HG03045 (cell line): ENCODE measurements around the gene MRPS27.

Experiments used
- ATAC-seq: cut with Tn5 transposase; IDR thresholded peaks from one replicate; pipeline ENCODE4 v1.9.1; 2021; ENCODE audit warnings: mild to moderate bottlenecking, moderate library complexity; ENCODE audit not compliant: unreplicated experiment

The MRPS27 gene

DNA sequence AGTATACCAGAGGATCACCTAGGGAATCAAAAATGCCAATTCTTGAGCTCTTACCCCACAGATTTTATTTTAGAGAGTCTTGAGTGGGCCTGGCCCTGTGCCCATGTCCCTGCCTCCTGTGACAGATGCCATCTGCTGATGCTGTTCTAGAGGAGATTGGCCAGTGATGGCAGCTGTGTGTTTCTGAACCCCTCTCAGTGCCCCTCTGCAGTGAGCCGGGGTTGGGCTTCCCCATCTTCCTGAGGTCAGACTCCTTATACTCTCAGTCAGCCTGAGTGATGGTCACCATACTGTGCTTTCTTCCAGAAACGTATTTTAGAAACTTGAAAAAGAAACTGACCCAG is 6.2 kb upstream of the MRPS27 start:
- no peak for ATAC-seq

DNA sequence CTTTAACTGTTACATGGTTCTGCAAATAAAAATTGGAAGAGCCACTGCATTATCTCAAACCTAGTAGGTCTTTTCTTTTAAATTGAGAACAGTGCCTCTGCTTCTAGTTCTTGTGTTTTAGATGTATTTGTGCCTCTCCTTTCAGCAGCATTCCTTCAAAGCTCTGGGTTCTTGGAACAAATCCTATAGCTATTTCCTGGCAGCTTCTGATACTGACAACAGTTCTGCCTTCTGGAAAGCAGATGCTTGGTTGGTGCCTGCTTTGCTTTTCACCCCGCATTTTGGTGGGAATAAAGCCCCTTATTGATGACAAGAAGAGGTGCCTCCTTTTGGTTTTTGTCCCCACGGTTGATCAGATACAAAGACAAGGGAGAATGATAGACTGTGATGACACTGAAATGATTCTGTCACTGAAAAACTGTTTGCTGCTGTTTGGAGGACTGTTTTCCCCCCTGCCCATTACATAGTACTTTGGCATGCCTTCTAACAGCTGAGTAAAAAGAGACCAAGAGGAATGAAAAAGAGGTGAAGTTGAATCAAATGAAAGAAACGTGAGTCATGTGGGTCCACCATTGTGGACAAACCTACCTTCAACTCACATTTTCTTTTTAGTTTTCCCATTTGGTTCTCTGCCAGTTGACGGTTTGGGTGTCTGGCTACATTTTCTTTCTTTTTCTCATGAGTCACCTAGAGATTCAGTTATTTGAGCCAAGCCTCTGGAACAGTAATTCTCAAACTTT is 5.7 kb upstream of the MRPS27 start:
- no peak for ATAC-seq

DNA sequence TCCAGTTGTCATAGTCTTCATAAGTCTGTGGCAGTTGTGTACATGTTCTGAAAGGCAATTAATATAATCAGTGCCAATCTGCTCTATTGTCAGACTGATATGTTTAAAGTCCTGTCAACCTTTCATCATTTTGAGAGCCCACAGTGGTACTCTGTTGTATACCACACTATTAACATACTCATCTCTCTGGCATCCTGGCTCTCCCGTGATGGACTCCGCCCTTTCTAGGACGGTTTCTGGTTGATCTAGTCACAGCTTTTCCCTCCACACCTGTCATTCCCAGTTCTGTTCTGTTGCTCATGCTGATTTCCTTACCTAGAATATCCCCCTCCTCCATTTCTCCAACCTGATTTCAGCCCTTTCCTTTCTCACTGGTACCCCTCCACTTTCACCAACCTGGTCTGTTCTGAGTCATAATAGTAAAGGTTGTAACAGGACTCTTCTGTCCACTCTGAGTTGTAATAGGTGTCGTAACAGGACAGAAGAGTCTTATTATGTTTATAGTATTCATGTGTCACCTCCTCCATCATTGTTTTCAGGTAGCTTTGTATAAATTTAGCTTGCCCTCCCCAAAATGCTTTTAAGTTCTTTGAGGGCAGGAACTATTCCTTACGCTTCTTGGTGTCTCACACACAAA is 4.3 kb upstream of the MRPS27 start:
- ATAC-seq: no peak

DNA sequence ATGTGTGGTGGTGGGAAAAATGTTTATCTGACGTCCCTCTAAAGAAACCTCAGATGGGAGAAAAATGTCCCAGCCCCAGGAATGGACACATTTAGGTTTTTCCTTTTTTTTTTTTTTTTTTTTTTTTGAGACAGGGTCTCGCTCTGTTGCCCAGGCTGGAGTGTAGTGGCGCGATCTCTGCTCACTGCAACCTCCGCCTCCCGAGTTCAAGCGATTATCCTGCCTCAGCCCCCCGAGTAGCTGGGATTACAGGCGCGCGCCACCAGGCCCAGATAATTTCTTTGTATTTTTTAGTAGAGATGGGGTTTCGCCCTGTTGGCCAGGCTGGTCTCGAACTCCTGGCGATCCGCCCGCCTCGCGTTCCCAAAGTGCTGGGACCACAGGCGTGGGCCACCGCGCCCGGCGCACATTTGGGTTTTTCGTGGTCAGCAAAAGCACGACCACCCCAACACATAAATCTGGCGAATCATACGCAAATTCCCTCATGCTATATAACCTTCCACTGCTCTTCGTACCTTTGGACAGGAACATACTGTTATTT is 535 bp downstream of the MRPS27 start:
- ATAC-seq: peak; percentile 6

DNA sequence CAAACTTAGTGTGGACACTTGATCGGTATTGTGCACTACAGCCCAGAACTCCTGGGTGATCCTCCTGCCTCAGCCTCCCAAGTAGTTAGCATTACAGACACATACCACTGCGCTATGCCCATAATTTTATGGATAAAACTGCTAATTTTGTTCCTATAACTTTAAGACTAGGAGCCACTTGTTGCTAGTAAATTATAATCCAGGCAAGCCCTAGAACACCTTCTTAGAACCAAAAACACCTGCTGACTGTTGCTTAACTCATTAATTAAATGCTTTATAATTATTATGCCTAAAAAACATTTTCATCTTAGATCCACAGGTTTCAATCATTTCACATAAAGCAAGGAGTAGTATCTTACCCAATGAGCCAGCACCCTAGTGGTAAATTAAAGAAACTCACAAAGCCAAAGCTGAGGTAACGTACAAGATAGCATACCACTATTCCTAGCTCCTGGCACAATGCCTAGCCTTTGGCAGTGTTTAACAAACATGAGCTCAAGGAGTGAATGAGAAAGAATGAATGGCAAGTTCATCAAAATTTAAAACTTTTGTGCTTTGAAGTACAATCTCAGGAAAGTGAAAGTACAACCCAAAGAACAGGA is 5.4 kb downstream of the MRPS27 start:
- ATAC-seq: no peak

DNA sequence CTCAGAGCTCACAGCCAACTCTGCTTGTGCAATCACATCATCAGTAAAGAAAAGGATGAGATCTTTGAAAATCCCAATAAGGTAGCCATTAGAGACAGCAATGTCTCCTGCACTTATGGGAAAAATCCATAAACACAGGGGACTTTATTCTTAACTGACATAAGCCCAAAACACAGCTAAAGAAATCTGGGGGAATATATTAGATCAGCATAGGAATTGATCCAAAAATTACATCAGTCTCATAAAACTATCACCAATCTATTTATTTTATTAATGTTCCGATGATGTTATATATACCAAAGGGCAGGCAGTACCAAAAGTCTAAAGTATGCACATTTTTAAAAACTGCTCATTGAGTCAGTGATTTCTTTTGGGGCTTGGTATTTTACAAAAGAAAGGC is 6.9 kb downstream of the MRPS27 start:
- ATAC-seq: no peak

DNA sequence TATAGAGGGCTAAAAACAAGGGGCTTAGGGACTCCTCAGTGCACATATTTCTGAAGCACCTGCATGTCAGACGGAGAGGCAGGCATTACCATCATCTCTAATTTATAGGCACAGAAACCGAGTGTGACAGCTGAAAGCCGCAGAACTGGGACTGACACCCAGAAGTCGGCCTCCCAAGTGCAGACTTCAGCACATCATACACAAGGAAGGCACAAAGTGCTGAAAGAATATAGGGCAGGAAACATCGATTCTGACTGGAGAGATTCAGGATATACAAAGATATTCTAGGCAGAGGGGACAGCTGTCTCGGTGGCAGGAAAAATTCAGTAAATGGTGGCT is 11.2 kb downstream of the MRPS27 start:
- no peak for ATAC-seq

DNA sequence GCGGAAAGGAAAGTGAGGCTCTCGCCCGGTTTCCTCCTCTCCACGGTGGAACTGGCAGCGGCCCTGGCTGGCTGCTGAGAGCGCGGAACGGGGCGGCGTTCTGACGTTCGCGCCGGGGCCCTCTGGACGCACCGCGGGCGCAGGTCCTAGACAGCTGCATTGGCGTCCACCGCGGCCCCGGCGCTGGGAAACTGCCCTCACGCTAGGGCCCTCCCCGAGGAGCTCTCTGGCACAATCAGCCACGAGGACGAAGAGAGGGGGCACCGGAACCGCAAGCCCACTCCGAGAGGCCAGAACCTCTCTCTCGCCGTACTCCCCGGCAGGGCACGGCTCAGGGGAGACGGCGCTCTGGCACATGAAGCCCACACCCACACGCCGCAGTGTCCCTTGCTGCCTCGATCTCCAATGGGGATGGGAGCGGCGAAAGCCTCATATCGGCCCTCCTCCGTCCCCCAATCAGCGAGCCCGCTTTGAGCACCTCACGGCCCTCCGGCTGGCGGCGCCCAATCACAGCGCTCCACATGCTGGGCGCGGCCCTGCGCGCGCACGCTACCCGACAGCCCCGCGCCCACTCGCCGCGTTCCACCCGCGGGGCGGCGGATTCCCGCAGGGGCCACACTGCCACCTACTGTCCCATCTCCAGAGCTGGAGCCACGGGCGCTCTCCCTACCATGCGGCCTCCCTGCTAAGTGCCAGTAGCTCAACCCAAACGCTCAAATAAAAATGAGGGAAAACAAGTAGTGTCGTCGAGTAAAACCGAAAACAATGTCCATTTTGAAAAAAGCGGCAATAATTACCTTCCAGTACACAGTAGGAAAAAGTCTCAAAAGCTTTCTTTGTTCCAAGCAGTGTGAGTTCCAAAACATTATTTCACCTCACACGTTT is 11.8 kb downstream of the MRPS27 start:
- peak; percentile 92 for ATAC-seq

DNA sequence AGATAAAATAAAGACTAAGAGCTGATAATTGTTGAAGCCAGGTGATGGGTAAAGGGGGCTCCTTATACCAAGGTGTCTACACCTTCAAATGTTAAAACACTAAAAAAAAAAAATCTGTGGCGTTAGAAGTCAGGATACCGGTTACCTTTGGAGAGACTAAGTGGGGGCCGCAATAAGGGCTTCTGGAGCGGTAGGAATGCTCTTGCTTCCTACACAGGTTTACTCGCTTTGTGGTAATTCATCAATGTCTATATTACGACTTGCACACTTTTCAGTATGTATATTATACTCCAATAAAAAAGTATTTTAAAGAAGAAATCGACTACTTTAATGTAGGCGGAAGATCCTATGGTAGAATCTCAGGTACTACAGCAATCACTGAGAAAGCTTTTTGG is 12.5 kb downstream of the MRPS27 start:
- ATAC-seq: no peak

DNA sequence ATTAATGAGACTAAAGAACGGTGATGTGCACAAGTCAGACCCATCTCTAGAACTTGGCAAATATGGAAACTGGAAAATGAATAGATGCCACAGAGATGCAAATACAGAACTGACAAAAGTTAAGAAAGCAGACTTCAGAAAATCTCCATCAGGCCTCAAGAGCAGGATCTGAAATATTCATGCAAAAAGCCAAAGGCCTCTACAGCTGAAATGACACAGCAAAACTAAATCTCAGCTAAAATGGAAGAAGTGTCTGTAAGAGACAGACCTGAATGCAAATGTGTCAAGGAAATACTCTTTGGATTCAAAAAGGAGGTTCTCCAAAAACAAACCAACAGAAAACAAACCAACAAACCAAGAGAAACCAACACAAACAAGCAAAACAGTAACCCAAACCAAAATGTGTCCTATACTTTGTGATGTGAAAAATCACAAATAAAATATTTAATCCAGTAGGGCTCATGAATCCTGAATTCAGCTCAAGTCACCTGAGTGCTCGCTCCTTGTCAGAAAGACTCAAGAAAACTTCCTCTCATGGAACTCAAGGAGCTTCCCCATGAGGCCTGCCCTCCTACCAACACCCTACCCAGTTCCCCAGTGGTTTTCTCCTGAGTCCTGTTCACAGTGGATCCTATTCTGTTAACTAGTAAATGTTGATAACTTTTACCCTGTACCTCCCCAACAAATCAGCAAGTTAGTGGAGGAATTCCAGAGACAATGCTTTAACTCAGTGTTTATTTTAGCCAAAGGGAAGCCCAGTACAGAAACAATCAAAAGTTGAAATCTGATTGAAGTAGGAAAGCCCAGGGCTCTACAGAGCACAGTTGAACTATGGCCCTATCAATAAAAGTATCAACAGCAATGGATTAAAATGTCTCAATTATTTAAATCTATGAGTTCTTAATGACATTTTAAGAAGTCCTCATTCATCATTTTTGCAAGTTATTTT is 14.6 kb downstream of the MRPS27 start:
- no peak for ATAC-seq

DNA sequence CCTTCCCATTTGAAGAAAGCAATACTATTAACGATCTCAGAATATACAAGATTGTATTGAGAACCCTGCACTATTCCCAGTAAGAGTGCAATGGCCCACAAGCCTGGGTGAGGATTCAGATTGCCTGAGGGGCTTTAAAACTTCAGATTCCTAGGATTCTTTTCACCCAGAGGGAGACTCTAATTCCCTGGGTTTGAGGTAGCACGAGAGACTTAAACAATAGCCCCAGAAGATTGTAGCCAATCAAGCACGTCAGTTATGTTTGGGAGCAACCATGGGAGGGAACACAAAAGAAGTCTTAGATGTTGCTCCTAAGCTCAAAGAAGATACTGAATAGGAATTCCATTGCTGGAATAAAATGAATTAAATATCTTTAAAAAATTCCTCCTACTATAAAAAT is 17.9 kb downstream of the MRPS27 start:
- ATAC-seq: no peak

DNA sequence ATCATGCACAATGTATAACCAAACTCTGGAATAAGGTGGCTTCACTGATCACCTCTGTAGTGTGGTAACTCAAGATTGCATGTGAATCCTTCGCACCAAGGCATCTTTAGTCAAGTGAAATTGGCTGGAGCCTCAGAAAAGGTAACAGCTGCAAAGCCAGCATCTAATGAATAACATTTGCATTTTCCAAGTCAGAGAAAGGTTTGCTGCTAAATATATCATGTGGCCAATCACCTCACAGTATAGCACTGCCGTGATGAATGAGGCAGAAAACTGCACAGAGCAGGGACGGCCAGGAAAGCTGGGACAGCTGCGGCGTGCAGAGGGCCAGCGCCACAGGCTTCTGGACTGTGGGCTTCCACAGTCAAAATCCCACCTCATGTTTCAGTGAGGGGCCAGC is 18.5 kb downstream of the MRPS27 start:
- peak; percentile 60 for ATAC-seq

DNA sequence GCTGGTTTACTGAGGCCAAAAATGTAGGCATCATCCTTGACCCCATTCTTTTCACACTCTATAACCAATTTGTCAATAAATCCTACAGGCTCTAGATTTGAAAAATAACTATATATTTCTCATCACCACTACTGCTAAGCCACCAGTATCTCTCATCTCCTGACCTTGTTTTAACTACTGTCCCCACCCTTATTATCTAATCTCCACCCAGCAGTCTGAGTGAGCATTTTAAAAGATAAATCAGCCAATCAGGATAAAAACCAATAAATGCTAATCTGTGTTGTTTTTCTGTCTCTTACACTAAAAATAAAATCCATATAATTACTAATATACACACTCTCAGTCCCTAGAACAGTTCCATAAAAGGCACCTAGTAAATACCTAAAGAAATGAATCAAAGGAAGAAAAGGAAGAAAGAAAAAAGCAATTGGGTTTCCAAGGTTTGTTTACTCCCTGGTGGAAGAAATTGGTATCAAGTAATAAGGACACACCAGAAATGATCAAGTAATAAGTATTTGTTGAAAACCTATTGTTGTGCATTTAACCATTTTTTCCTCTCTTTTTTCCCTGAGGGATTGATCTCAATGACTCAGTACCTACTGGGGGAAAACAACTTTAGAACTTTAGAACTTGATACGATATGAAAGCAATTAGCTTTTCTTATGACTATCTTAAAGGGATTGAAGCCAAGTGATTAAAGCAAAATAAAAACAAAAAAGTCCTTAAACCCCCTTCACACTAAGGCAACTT is 19.3 kb downstream of the MRPS27 start:
- ATAC-seq: no peak

DNA sequence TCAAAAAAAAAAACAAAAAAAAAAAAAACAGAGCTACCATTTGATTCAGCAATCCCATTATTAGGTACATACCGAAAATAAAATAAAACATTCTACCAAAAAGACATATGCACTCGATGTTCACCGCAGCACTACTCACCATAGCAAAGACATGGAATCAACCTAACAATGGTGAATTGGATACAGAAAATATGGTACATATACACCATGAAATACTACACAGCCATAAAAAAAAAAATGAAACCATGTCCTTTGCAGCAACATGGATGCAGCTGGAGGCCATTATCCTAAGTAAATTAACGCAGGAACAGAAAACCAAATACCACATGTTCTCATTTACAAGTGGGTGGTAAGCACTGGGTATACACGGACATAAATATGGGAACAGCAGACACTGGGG is 21.3 kb downstream of the MRPS27 start:
- ATAC-seq: no peak

DNA sequence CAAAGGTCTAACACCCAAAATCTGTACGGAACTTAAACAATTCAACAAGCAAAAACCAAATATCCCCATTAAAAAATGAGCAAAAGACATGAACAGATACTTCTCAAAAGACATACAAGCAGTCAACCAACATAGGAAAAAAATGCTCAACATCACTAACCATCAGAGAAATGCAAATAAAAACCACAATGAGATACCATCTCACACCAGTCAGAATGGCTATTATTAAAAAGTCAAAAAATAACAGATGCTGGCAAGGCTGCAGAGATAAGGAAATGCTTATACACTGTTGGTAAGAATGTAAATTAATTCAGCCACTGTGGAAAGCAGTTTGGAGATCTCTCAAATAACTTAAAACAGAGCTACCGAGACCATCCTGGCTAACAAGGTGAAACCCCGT is 21.9 kb downstream of the MRPS27 start:
- ATAC-seq: peak; percentile 48

DNA sequence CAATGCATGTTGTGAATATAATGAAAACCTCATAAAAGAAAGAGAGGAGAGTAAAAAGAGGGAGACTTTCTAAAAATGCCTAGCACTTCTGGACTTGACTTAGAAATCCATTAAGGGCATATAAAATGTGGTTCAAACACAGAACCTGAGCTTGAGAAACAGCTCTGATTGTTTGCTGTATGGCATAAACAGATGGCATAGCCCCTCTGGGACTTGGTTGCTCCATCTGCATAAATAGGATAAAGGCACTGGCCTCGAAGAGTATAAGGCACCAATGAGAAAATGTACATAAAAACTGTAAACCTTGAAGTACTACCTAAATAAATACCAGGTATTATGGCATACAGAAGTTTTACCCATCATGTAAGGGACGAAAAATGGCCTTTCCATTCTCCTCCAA is 23.8 kb downstream of the MRPS27 start:
- ATAC-seq: no peak

DNA sequence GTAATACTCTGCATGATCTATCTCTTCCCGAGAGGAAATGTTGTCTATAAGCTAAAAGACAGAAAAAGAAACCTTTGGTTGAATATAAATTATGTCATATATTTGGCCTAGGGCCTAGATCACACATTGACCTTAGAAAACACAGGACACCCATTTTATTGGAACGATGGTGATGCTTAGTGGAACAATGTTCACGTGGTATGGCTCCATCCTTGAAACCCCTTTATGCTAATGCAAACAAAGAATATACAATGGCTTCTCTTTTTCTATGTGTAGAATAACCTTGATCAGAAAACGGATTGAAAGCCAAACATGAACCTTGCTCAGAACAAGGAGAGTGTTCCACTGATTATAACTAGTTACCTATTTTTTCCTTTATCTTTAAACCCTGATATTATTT is 24.5 kb downstream of the MRPS27 start:
- no peak for ATAC-seq

DNA sequence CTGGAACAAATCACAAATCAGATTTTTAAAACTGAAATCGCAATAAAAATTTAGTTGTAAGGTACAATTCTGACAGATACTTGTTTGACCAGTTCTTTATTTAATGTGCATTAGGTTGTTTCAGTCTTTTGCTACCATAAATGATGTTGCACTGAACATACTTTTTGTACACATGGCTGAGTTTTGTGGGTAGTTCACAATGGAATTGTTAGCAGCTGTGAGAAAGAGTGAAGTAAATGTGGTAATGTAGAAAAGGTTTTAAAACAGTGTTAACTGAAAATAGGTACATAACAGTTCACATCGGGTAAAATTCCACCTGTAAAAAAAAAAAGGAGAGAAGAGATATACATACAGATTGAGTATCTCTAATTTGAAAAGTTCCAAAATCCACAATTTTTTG is 25.6 kb downstream of the MRPS27 start:
- no peak for ATAC-seq

DNA sequence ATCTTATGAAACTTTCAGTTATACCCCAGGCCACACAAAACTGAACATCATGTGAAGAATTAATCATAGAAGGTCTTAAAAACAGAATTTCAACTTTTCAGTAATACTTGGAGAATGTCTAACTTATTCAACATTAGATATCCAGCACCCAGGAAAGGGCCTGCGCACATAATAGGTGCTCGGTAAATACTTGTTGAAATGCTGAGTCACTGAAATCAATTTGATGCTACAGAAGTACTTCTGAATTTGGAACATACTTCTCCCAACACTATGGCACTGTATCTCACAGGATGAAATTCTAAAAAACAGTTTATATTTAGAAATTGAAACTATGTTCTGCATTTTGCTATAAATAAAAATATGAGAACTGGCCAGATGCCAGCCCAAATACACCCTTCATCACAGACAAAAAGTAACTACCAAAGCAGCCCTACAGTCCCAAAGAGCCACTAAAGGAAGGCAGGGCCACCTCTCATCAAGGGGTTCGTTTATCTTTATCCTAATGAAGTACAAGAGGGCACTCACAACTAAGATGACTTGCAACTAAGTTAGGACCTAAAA is 26.5 kb downstream of the MRPS27 start:
- ATAC-seq: no peak
